Activated effector memory CD4-positive, alpha-beta T cell treated with Interleukin-2 at 50 U/mL for 16 hours (primary cell): Measurements from ENCODE around the gene KRTAP10-11.
"Not testable (repeated sequence)": the region's sequence is repeated elsewhere in the genome, so short reads cannot be mapped to it uniquely, and the experiment has no call there.

ENCODE experiments used
- DNase-seq: peaks from one replicate; pipeline ENCODE4 v3.0.0-alpha.2; 2020

KRTAP10-11 gene, protein sequence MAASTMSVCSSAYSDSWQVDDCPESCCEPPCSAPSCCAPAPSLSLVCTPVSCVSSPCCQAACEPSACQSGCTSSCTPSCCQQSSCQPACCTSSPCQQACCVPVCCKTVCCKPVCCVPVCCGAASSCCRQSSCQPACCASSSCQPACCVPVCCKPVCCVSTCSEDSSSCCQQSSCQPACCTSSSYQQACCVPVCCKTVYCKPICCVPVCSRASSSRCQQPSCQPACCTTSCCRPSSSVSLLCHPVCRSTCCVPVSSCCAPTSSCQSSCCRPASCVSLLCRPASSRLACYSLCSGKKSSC

DNA sequence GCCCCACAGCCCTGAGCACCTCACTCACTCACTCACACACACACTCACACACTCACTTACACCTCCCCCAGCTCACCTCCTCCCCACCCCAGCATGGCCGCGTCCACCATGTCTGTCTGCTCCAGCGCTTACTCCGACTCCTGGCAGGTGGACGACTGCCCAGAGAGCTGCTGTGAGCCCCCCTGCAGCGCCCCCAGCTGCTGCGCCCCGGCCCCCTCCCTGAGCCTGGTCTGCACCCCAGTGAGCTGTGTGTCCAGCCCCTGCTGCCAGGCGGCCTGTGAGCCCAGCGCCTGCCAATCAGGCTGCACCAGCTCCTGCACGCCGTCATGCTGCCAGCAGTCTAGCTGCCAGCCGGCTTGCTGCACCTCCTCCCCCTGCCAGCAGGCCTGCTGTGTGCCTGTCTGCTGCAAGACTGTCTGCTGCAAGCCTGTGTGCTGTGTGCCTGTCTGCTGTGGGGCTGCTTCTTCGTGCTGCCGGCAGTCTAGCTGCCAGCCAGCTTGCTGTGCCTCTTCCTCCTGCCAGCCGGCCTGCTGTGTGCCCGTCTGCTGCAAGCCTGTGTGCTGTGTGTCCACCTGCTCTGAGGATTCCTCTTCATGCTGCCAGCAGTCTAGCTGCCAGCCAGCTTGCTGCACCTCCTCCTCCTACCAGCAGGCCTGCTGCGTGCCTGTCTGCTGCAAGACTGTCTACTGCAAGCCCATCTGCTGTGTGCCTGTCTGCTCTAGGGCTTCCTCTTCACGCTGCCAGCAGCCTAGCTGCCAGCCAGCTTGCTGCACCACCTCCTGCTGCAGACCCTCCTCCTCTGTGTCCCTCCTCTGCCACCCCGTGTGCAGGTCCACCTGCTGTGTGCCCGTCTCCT is at the start of gene KRTAP10-11:
Gene KRTAP10-11, plus strand, starts transcription at position 49 of the 856 bp plus-strand sequence. Its CDS starts 45 bp downstream, at position 94.
- not testable (repeated sequence) for DNase-seq

DNA sequence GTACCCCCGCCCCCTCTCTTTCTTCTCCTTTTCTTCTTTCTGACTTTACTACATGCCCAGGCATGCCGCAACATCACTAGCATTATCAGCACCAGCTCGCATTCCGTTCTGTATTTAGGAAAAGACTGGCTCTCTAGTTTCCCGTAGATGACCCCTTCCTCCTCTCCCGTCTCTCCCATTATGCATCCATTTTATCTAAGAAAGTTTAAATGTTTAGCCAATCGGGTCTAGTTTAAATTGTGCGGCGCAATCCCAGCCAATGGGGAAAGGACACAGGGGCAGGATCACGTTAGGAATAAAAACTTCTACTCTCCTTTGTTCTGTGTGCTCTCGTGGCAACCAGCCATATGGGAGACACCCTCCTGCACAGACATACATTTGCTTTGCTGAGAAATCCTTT is 48.2 kb upstream of the KRTAP10-11 start:
- no peak for DNase-seq

DNA sequence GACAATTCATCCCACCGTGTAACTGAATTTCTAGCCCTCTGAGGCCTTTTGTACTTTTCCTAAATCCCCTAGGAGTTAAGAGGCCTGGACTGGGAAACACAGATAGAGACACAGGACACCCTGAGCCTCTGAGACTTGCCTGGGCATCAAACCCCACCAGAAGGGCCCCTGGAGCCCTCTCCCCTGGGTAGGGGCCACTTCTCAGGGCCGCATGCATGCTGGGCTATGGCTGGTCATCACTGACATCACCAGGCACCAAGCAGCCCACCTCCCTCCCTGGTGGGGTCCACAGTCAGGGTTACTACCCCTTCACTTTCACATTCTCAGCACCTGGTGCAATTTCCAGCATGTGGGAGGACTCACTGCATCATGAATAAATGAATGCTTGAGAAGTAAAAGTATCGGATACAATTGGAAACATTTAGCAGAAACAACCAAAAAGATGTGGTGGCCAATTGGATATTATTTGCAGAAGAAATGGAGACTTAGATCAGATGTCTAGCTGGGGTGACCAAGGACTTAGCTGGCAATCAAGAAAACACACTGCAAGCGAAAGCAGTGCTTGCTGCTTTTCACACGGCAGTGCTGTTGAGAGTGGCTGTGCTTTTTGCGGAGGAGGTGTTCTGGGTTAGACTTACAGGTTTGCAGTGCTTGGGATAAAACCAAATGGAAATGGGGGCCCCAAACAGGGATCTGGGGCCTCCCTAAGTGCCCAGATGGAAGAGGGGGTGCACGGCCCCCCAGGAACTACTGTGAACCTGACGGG is 46.8 kb upstream of the KRTAP10-11 start:
- no peak for DNase-seq

DNA sequence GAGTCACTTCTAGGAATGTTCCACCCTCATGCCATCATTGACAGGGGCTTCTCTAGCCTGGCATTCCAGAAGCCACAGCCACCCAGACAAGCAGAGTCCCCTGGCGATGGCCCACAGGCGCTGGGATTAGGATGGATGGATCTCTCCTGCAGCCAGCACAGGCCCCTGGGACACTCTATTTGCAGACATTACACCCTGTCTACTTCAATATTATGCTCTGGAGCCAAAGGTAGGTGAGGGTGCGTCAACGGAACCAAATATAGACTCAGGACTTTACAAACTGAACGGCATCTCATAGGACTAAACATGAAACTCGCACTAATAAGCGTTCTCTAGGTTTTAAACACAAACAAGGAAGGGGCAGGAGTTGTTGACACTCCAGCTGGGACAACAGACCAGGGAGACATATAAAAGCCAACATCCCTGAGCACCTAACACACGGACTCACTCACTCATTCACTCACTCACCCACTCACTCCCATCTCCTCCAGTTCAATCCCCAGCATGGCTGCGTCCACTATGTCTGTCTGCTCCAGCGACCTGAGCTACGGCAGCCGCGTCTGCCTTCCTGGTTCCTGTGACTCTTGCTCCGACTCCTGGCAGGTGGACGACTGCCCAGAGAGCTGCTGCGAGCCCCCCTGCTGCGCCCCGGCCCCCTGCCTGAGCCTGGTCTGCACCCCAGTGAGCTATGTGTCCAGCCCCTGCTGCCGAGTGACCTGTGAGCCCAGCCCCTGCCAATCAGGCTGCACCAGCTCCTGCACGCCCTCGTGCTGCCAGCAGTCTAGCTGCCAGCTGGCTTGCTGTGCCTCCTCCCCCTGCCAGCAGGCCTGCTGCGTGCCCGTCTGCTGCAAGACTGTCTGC is 45.9 kb upstream of the KRTAP10-11 start, which contains the start of gene KRTAP10-7:
Gene KRTAP10-7, plus strand, starts transcription at position 480 of the 861 bp plus-strand sequence. Its CDS starts 25 bp downstream, at position 505.
- not testable (repeated sequence) for DNase-seq

DNA sequence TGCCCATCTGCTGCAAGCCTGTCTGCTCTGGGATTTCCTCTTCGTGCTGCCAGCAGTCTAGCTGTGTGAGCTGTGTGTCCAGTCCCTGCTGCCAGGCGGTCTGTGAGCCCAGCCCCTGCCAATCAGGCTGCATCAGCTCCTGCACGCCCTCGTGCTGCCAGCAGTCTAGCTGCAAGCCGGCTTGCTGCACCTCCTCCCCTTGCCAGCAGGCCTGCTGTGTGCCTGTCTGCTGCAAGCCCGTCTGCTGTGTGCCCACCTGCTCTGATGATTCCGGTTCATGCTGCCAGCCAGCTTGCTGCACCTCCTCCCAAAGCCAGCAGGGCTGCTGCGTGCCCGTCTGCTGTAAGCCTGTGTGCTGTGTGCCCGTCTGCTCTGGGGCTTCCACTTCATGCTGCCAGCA is 45.1 kb upstream of the KRTAP10-11 start:
- not testable (repeated sequence) for DNase-seq

DNA sequence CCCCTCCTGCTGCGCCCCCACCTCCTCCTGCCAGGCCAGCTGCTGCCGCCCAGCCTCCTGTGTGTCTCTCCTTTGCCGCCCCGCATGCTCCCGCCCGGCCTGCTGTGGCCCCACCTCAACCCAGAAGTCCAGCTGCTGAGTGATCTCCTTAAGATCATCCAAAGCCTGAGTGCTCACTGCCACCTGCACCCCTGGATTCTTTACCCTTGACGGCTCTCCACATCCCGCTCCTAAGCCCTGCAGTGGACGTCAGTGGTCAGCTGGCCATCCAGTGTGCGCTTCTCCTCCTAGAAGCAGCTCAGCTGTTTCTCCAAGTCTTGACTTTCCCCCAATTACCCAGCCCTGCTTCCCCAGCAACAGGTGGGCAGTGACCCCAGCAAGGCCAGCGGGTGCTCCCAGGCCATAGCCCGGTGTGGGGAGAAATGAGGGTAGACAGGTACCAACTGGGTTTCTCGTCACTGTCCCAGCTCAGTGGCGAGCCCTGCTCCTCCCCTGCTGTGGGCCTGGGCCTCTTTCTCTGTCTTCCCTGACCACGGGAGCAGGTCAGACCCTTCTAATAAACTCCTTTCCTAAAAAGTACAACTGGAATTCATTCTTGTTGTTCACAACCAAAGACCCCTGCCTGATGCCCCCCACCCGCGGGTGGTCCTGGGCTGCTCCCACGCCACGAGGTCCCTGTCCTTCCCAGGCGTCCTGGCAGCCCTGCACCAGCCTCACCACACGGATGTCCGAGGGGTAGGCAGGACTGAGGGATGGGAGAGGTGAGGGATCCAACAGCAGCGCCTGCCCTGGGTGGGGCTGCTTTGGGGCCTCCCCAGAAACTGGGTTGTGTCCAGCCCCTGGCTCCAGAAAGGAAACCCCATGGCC is 44.4 kb upstream of the KRTAP10-11 start:
- no peak for DNase-seq

DNA sequence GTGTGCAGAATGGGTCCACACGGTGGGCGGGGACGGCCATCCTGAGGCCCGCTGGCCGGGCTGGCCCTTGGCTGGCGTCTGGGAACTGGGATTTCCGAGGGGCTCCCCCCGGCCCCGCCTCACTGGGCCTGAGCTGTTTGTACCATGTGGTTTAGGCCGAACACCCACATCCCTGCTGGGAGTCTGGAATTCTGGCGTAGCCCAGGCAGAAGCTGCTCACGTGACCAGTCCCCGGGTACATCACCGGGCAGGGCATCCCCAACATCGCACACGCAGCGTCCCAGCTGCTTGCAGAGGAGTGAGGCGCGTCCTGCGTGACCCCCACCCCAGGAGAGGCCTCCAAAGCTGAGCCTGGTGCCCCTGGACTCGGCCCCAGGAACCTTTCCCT is 43.8 kb upstream of the KRTAP10-11 start:
- no peak for DNase-seq

DNA sequence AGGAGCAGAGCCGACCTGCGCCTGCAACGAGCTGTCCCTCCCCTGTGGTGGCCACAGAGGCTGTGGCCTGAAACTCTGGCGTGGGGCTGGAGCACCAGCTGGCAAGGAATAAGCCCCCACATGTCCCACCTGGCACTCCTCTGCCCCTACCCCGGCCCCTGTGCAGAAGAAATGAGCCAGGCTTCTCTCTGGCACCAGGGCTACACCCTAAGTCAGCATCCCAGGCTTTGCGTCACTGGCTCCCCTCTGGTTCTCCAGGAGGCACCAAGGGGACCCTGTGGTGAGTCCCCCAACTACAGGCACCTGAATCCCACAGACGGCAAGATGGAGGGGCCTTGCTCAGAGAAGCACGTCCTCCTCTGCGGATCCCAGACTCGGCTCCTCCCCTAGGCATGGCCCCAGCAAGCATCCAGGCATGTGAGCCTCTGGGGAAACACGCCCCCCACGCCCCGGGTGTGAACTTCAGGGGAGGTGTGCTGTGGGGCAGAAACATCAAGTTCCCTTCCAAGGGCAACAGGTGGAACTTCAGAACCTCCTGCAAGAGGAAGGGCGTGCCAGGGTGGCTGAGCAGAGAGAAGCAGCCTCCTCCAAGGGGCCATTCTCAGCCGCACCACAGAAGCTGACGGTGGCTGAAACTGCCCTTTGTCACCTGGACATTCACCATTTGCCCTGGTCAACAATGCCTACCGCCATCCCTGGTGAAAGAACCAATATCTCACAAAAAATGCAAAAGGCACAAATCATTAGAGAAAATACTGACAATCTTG is 42.9 kb upstream of the KRTAP10-11 start:
- no peak for DNase-seq

DNA sequence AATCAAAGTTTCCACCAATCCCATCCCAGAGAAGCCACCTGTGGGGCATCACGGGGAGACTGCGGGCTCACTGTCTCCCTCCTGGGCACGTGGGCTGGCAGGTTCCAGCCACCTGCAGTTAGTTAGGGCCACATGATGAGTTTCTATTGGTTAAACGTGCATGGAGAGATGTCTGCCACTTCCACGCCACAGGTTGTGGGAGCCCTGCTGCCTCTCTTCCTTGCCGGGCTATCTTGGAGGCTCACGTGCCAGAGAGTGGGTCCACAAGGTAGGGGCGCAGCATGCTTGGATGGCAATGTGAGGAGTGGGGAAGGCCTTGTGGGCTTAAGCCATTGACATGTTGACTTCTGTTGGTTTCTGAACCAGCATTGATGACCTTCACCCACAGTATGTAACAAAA is 42.3 kb upstream of the KRTAP10-11 start:
- no peak for DNase-seq

DNA sequence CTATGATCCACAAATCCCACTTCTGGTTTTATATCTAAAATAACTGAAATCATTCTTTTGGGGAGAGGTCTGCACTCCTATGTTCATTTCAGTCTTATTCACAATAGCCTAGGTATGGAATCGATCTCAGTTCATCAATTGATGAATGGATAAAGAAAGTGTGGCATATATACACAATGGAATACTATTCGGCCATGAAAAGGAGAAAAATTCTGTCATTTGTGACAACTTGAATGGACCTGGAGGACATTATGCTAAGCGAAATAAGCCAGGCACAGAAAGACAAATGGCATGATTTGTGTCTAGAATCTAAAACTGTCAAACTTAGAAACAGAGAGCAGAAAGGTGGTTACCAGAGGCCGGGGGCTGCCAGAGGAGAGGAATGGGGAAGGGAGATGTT is 39.7 kb upstream of the KRTAP10-11 start:
- DNase-seq, result no peak

DNA sequence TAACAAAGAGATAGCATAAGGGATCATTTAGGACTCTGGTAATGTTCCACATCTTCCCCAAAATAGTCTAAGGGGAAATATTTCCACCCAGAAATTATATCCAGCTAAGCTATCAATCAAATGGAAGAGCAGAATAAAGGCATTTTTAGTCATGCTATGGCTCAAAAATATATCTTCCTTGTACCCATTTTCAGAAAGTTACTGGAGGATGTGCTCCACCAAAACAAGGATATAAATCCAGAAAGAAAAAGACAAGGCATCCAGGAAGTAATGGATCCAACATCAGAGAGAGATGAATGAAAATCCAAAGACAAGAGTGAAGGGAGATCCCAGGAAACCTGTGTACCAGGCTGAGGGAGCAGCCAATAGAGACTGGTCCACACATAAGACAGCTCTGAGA is 37.0 kb upstream of the KRTAP10-11 start:
- DNase-seq, result no peak

DNA sequence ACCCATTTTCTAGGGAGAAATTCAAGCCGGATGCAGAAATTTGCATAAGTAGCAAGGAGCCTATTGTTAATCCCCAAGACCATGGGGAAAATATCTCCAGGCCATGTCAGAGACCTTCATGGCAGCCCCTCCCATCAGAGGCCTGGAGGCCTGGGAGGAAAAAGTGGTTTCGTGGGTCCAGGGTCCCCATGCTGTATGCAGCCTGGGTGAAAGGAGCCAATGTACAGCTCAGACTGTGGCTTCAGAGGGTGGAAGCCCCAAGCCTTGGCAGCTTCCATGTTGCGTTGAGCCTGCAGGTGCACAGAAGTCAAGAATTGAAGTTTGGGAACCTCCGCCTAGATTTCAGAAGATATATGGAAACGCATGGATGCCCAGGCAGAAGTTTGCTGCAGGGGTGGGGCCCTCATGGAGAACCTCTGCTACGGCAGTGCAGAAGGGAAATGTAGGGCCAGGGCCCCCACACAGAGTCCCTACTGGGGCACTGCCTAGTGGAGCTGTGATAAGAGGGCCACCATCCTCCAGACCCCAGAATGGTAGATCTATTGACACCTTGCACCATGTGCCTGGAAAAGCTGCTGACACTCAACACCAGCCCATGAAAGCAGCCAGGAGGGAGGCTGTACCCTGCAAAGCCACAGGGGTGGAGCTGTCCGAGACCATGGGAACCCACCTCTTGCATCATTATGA is 35.9 kb upstream of the KRTAP10-11 start:
- DNase-seq, result not testable (repeated sequence)

DNA sequence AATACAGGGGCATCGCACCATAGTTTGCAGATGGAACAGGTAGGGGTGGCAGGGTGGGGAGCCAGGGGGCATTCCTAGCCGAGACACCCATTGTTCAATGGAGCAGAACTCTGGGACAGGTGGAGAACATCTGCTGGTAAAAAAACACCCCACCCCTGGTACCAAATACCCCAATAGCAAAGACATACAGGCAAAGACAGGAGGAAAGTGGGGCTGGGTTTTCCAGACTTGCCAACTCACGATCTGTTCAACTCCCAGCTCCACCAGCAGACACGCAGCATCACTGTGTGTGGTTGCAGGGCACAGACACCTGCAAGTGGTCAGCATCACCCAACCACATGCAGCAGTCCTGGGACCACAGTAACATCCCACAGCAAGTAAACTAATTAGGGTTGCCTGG is 34.7 kb upstream of the KRTAP10-11 start:
- DNase-seq, result no peak

DNA sequence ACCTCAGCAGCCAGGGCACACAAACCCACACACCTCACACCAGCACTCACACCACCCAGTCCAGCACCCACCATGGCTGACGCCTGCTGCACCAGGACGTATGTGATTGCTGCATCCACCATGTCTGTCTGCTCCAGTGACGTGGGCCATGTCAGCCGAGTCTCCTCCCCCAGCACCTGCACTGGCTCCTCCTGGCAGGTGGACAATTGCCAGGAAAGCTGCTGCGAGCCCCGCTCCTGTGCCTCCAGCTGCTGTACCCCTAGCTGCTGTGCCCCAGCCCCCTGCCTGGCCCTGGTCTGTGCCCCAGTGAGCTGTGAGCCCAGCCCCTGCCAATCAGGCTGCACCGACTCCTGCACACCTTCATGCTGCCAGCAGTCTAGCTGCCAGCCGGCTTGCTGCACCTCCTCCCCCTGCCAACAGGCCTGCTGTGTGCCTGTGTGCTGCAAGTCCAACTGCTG is 34.2 kb upstream of the KRTAP10-11 start, which contains the start of gene KRTAP10-8:
Gene KRTAP10-8, plus strand, starts transcription at position 51 of the 458 bp plus-strand sequence. Its CDS starts 22 bp downstream, at position 73.
- no peak for DNase-seq

DNA sequence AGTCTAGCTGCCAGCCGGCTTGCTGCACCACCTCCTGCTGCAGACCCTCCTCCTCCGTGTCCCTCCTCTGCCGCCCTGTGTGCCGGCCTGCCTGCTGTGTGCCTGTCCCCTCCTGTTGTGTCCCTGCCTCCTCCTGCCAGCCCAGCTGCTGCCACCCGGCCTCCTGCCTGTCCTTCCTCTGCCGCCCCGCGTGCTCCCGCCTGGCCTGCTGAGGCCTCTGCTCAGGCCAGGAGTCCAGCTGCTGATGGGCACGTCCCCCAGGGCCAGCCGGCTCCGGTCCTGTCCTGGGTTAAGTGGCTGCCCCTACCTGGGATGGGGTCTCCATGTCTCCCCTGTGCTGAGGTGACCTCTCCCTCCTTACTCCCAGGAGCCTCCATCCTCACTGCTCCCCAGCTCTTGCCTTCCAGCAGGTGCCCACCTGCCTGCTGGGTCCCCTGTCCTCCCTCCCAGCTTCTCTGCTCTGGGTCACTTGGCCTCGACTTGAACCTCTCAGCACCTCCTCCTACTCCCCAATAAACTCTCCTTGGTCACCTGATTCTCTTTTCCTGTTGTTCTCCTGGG is 33.5 kb upstream of the KRTAP10-11 start:
- DNase-seq, result no peak

DNA sequence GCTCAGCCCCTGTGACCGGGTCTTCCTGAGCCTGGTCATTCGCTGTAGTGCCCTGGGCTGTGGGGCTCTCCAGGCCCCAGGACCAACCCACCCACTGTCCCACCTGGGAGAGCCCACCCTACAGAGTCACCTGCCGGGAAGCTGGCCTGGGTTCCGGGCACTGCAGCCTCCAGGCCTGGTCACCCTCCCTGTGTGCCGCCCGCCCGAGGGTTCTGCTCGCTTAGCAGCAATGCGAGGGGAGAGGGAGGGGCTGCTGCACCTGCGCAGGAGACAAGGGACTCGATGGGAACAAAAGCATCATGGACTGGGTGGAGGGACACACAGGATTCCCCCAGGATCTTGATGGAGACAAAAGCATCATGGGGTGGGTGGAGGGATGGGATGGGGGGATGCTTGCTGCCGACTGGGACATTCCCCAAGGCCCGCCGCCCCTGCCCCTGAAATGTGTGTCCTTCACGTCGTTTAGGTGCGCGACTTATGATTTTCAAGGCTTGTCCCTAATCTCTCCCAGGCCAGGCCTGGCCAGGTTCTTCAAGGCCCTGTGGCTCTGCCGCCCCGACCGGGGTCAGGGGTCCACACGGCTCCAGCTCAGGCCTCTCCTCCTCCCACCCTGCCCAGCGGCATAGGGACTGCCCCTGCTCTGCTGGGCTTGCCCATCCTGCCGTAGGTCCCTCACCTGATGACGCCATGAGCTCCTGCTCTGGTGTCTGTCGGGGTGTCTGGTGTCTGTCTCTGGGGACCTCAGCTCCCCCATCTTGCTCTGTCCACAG is 32.6 kb upstream of the KRTAP10-11 start:
- DNase-seq, result no peak

DNA sequence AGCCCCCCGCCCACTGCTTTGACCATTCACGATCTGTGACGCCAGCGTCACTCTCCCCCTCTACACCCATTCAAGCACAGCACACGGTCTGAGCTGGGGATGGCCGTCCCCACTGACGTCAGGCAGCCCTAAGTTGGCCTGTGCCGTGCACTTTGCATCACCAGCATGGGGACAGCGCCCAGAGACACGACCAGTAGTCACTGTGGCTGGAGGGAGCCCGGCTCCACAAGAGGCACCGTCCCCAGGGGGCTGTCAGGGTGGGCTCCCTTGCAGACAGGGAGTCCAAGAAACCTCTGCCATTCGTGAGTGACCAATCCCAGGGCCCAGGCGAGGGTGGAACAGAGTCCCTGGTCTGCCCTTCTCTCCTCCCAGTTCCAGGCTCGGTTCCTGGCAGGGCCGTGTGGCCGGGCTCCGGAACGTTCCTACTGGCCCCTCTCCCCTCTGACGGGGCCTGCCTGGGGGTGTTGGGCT is 32.0 kb upstream of the KRTAP10-11 start:
- no peak for DNase-seq

DNA sequence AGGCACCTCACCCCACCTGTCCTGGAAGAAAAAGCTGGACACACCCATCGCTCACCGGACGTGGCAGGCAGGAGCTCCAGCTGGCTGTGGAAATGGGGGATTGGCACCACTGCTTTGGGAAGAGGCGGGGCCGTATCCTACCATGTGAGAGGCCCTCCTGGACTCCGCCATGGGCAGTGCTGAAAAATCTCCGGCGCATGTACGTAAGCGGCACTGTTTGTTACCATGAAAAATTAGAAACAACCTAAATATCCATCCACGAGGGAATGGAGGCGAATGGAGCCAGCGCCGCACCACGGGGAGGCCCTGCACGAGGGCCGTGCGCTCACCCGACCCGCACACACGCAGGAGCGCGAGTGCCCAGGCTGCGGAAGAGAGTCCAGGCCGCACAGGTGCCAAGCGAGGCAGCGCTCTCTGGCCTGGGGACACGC is 31.2 kb upstream of the KRTAP10-11 start:
- DNase-seq, result no peak
